Smooth muscle cell of the coronary artery (primary cell): Measurements from ENCODE around the gene STK36. TPM values are rescaled to one million over a fixed set of nuclear protein-coding genes. Genes with fewer than 3 reads are reported as not detected.

Experiments used
- total RNA-seq: library from RNA; depleted of rRNA; stranded (reverse); fragments of >200 nt; gene quantifications from 2 replicates; pipeline ENCODE4 v1.2.3, GENCODE V29; 2014; ENCODE audit warnings: low replicate concordance

STK36 gene
- total RNA-seq = 10.4 and 34.3 TPM in 2 replicates

GRCh38 chr2:218671654-218672566, at the start of gene STK36, which contains the start of gene RNF25:
Gene STK36 (plus strand): TSS chr2:218672086. CDS start chr2:218672830, 744 bp downstream.
Gene RNF25 (minus strand): TSS chr2:218672002. CDS start chr2:218671970, 32 bp downstream.

GRCh38 chr2:218659258-218659987, 12.5 kb upstream of the STK36 start, which contains the start of the genes BCS1L and ZNF142:
Gene BCS1L (plus strand): TSS chr2:218659683. CDS start chr2:218660988, 1,305 bp downstream.
Gene ZNF142 (minus strand): TSS chr2:218659623. CDS start chr2:218656429, 3,194 bp downstream.

GRCh38 chr2:218710687-218711549, 39.0 kb downstream of the STK36 start, which contains the start of gene TTLL4:
Gene TTLL4 (plus strand): TSS chr2:218710835. CDS start chr2:218737677, 26,842 bp downstream.

Other genes starting within 250 kb of the STK36 start
- gene USP37, start 103.7 kb upstream of the STK36 start, total RNA-seq = 7.3 and 7.7 TPM in 2 replicates
- gene CNOT9, start 103.2 kb upstream of the STK36 start, total RNA-seq = 21.6 and 31.3 TPM in 2 replicates
- 2.9 and 4.0 TPM in 2 replicates for gene PLCD4, start 64.2 kb upstream of the STK36 start, total RNA-seq
- 2.1 and 5.7 TPM in 2 replicates for gene ZNF142, start 12.5 kb upstream of the STK36 start, total RNA-seq
- gene BCS1L, start 12.4 kb upstream of the STK36 start, total RNA-seq = 24.1 and 34.0 TPM in 2 replicates
- gene RNF25, start 84 bp upstream of the STK36 start, total RNA-seq = 30.5 and 31.3 TPM in 2 replicates
- gene TTLL4, start 38.7 kb downstream of the STK36 start, total RNA-seq = 4.8 and 5.6 TPM in 2 replicates
- 5.3 and 25.6 TPM in 2 replicates for gene CYP27A1, start 110.1 kb downstream of the STK36 start, total RNA-seq
- gene PRKAG3, start 159.7 kb downstream of the STK36 start, total RNA-seq = 4.1 TPM in 1 of 2 replicates, not detected in the other
- not detected in 2 replicates for gene WNT6, start 187.7 kb downstream of the STK36 start, total RNA-seq
- gene WNT10A, start 208.8 kb downstream of the STK36 start, total RNA-seq = not detected in 2 replicates